H9 (cell line): ENCODE data around the gene LRMDA. TPM values are rescaled to one million over a fixed set of nuclear protein-coding genes. Genes with fewer than 3 reads are reported as not detected.

Experiments used
- DNase-seq: peaks from one replicate; pipeline ENCODE4 v3.0.0-alpha.2; 2017
- H2AFZ ChIP-seq: one replicate; pipeline ENCODE4 v1.6.1; 2013; ENCODE audit warnings: mild to moderate bottlenecking, low read length, control low read depth, moderate library complexity
- H2AK5ac ChIP-seq: 2 replicates; pipeline ENCODE4 v1.6.1; 2013; ENCODE audit warnings: low read length, control low read depth, mixed read lengths; ENCODE audit not compliant: insufficient read length
- H2BK120ac ChIP-seq: one replicate; pipeline ENCODE4 v1.6.1; 2013; ENCODE audit warnings: low read depth, mild to moderate bottlenecking, low read length, control low read depth, inconsistent platforms; ENCODE audit not compliant: poor library complexity, severe bottlenecking
- H2BK12ac ChIP-seq: 2 replicates; pipeline ENCODE4 v1.6.1; 2013; ENCODE audit warnings: low read length, control low read depth, mixed read lengths, low read depth; ENCODE audit not compliant: insufficient read length
- H2BK15ac ChIP-seq: 2 replicates; pipeline ENCODE4 v1.6.1; 2013; ENCODE audit warnings: low read depth, low read length, control low read depth
- H2BK20ac ChIP-seq: one replicate; pipeline ENCODE4 v1.6.1; 2013; ENCODE audit warnings: low read depth, mild to moderate bottlenecking, low read length, control low read depth, inconsistent platforms; ENCODE audit not compliant: poor library complexity, severe bottlenecking
- H2BK5ac ChIP-seq: 2 replicates; pipeline ENCODE4 v1.6.1; 2013; ENCODE audit warnings: low read length, control low read depth, mixed read lengths; ENCODE audit not compliant: insufficient read length
- H3K14ac ChIP-seq: 2 replicates; pipeline ENCODE4 v1.6.1; 2013; ENCODE audit warnings: low read length, control low read depth; ENCODE audit not compliant: insufficient read depth
- H3K18ac ChIP-seq: 2 replicates; pipeline ENCODE4 v1.6.1; 2013; ENCODE audit warnings: low read depth, mild to moderate bottlenecking, mixed read lengths, low read length, control low read depth; ENCODE audit not compliant: insufficient read length
- H3K23ac ChIP-seq: 2 replicates; pipeline ENCODE4 v1.6.1; 2013; ENCODE audit warnings: low read length, control low read depth, mixed read lengths, low read depth; ENCODE audit not compliant: insufficient read length
- H3K23me2 ChIP-seq: 2 replicates; pipeline ENCODE4 v1.6.1; 2013; ENCODE audit warnings: low read depth, mild to moderate bottlenecking, mixed read lengths, low read length, control low read depth; ENCODE audit not compliant: insufficient read length, poor library complexity, severe bottlenecking
- H3K27ac ChIP-seq: 2 replicates; pipeline ENCODE4 v1.5.1; 2013; ENCODE audit warnings: low read length, control low read depth, mixed read lengths, low read depth; ENCODE audit not compliant: insufficient read length
- H3K27me3 ChIP-seq: 2 replicates; pipeline ENCODE4 v1.6.1; 2013; ENCODE audit warnings: low read length, control low read depth, inconsistent platforms; ENCODE audit not compliant: insufficient read depth
- H3K4ac ChIP-seq: 2 replicates; pipeline ENCODE4 v1.6.1; 2013; ENCODE audit warnings: low read depth, mild to moderate bottlenecking, control low read depth, inconsistent platforms, low read length, moderate library complexity
- H3K4me1 ChIP-seq: 2 replicates; pipeline ENCODE4 v1.6.1; 2013; ENCODE audit warnings: low read length, control low read depth, inconsistent platforms; ENCODE audit not compliant: insufficient read depth
- H3K4me2 ChIP-seq: 2 replicates; pipeline ENCODE4 v1.6.1; 2013; ENCODE audit warnings: low read length, control low read depth, mixed read lengths; ENCODE audit not compliant: insufficient read length, insufficient read depth
- H3K56ac ChIP-seq: 2 replicates; pipeline ENCODE4 v1.6.1; 2013; ENCODE audit warnings: low read depth, mild to moderate bottlenecking, mixed read lengths, low read length, control low read depth; ENCODE audit not compliant: insufficient read length
- H3K79me1 ChIP-seq: 2 replicates; pipeline ENCODE4 v1.6.1; 2013; ENCODE audit warnings: low read depth, mild to moderate bottlenecking, moderate library complexity, low read length, control low read depth, inconsistent platforms; ENCODE audit not compliant: insufficient read depth, poor library complexity, severe bottlenecking
- H3K79me2 ChIP-seq: 2 replicates; pipeline ENCODE4 v1.6.1; 2013; ENCODE audit warnings: low read length, control low read depth, inconsistent platforms; ENCODE audit not compliant: insufficient read depth
- H3K9ac ChIP-seq: 2 replicates; pipeline ENCODE4 v1.6.1; 2013; ENCODE audit warnings: low read length, control low read depth, mixed read lengths; ENCODE audit not compliant: insufficient read length; ENCODE audit errors: extremely low read depth
- H3K9me3 ChIP-seq: one replicate; pipeline ENCODE4 v1.6.1; 2013; ENCODE audit warnings: low read depth, low read length, inconsistent platforms; ENCODE audit not compliant: control insufficient read depth
- H3T11ph ChIP-seq: one replicate; pipeline ENCODE4 v1.6.1; 2013; ENCODE audit warnings: mild to moderate bottlenecking, low read length, control low read depth, inconsistent platforms
- H4K20me1 ChIP-seq: one replicate; pipeline ENCODE4 v1.6.1; 2013; ENCODE audit not compliant: control insufficient read depth, insufficient read length, insufficient read depth
- H4K5ac ChIP-seq: 2 replicates; pipeline ENCODE4 v1.6.1; 2013; ENCODE audit warnings: low read depth, mild to moderate bottlenecking, mixed read lengths, low read length, control low read depth; ENCODE audit not compliant: insufficient read length
- H4K8ac ChIP-seq: replicated peaks from 2 replicates; pipeline ENCODE4 v1.6.1; 2013; ENCODE audit warnings: low read length, control low read depth, mixed read lengths, low read depth; ENCODE audit not compliant: insufficient read length
- H4K91ac ChIP-seq: 2 replicates; pipeline ENCODE4 v1.6.1; 2013; ENCODE audit warnings: low read depth, mild to moderate bottlenecking, moderate library complexity, mixed read lengths, low read length, control low read depth; ENCODE audit not compliant: insufficient read length
- H3K27ac Mint-ChIP-seq, 3 experiments: 2 replicates in 2 of 3; 3 replicates in 1 of 3; pipeline ENCODE4 v1.8.0; 2020 to 2021; ENCODE audit warnings: mixed read lengths in 3 of 3, mild to moderate bottlenecking in 1 of 3, moderate library complexity in 1 of 3
- H3K27me3 Mint-ChIP-seq: 2 replicates; pipeline ENCODE4 v1.8.0; 2021; ENCODE audit warnings: low read depth, mild to moderate bottlenecking, moderate library complexity, mixed read lengths
- H3K36me3 Mint-ChIP-seq, 3 experiments: 2 replicates in 2 of 3; 3 replicates in 1 of 3; pipeline ENCODE4 v1.8.0; 2020 to 2021; ENCODE audit warnings: low read depth in 3 of 3, mixed read lengths in 3 of 3; ENCODE audit not compliant: insufficient read depth in 1 of 3
- H3K4me1 Mint-ChIP-seq, 2 experiments: 2 replicates each; pipeline ENCODE4 v1.8.0; 2020; ENCODE audit warnings: mixed read lengths in 2 of 2
- H3K4me3 Mint-ChIP-seq, 2 experiments: 2 replicates in 1 of 2; 3 replicates in 1 of 2; pipeline ENCODE4 v1.8.0; 2020 to 2021; ENCODE audit warnings: mild to moderate bottlenecking in 2 of 2, mixed read lengths in 2 of 2, moderate library complexity in 1 of 2
- H3K9me3 Mint-ChIP-seq, 2 experiments: 2 replicates in 1 of 2; 3 replicates in 1 of 2; pipeline ENCODE4 v1.8.0; 2020; ENCODE audit warnings: mild to moderate bottlenecking in 2 of 2, mixed read lengths in 2 of 2, moderate library complexity in 1 of 2
- WGBS: extraction: QIAGEN DNeasy Blood & Tissue Kit; methylation state at CpG from one replicate; pipeline ENCODE4 v1.1.7; 2013; ENCODE audit warnings: missing lambda C conversion rate, low lambda C conversion rate, mixed read lengths; ENCODE audit not compliant: insufficient read length; ENCODE audit errors: extremely low coverage; 5-methylcytosine and 5-hydroxymethylcytosine counted together
- total RNA-seq: library from RNA; stranded (reverse); gene quantifications from 2 replicates; pipeline ENCODE4 v1.2.1, GENCODE V29; 2021
- TF ChIP-seq, protein P1 (sequence below): fragments of 200-600 bp; sonication (generic); conservative IDR thresholded peaks from 3 replicates; pipeline ENCODE4 v1.8.0; 2021; ENCODE audit warnings: antibody characterized with exemption, mild to moderate bottlenecking

Gene LRMDA
- total RNA-seq, 1 experiment from 2014 or later = 1.8 TPM

DNA sequence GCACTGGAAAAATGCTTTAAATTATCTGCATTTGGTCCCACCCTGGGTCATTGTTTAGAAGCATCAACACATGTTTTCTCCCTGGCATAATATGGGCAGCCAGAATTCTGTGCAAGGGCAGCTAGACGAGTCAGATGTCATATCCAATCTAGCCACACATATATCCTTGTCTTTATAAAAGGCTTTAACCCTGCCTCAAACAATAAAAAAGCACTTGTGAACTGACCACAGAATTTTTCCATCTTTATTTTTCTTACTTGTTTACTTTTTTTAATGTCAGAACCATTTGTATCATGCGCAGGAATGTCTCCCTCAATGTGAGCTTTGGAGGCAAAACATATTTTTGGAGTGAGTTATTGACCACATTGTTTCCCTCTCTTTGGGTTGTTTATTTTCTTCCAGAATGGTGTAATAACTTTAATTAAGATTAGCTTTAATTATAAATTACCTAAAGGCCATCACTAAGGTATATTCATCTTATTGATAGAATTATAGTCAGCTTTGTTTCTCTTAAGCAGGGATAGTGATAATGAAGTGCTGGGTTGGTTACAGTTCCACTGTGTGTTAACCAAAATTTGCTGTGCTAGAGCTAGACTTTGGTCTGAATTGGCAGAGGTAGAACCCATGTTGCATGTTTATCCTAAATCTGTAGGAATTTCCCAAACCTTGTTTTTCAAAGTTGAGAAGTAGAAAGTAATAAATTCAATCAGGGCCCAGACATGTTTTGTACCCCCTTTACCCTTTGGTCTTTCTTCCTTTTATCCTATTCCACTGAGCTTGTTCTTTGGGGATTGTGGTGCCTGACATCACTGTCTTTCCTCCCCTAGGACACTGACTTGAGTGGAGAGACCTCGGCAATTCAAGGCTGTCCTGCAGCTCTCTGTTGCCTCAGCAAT lies 1127.8 kb downstream of the LRMDA start:
- Histone ChIP-seq H3K27ac (no peak overlapping the region), H2BK15ac (no peak overlapping the region), H3K23me2 (no peaks in the 10 kb centered on the region), H3K14ac (no peak overlapping the region), H3K27me3 (no peaks in the 10 kb centered on the region), H3K9me3 (no peaks in the 10 kb centered on the region), H2AFZ (no peak overlapping the region), H4K91ac (no peak overlapping the region), H2BK120ac (no peak overlapping the region), H3K56ac (no peak overlapping the region), H2BK12ac (no peak overlapping the region), H2BK20ac (no peak overlapping the region), H3K79me2 (no peaks in the 10 kb centered on the region), H3T11ph (no peak overlapping the region), H3K4me2 (no peak overlapping the region), H3K23ac (no peak overlapping the region), H4K20me1 (no peaks in the 10 kb centered on the region), H3K4ac (no peak overlapping the region), H3K79me1 (no peaks in the 10 kb centered on the region), H3K18ac (no peak overlapping the region), H4K8ac (no peak overlapping the region), H2AK5ac (no peak overlapping the region), H3K9ac (no peak overlapping the region), H3K4me1 (no peaks in the 10 kb centered on the region), H2BK5ac (no peak overlapping the region), H4K5ac (no peak overlapping the region)
- Mint-ChIP-seq H3K27ac (no peak overlapping the region; a peak in 1 of 7 replicates), H3K36me3 (no peaks in the 10 kb centered on the region), H3K27me3 (no peaks in the 10 kb centered on the region), H3K4me3 (no peak overlapping the region), H3K9me3 (no peaks in the 10 kb centered on the region), H3K4me1 (no peaks in the 10 kb centered on the region)
- DNase-seq = no peak
- TF ChIP-seq, protein P1, sequence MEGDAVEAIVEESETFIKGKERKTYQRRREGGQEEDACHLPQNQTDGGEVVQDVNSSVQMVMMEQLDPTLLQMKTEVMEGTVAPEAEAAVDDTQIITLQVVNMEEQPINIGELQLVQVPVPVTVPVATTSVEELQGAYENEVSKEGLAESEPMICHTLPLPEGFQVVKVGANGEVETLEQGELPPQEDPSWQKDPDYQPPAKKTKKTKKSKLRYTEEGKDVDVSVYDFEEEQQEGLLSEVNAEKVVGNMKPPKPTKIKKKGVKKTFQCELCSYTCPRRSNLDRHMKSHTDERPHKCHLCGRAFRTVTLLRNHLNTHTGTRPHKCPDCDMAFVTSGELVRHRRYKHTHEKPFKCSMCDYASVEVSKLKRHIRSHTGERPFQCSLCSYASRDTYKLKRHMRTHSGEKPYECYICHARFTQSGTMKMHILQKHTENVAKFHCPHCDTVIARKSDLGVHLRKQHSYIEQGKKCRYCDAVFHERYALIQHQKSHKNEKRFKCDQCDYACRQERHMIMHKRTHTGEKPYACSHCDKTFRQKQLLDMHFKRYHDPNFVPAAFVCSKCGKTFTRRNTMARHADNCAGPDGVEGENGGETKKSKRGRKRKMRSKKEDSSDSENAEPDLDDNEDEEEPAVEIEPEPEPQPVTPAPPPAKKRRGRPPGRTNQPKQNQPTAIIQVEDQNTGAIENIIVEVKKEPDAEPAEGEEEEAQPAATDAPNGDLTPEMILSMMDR = no peak
- no CpG with 5 or more reads among the region's 3 CpGs for WGBS
